GM19043 (cell line): ENCODE results near the gene MEDAG.

Experiments used
- ATAC-seq: cut with Tn5 transposase; IDR thresholded peaks from one replicate; pipeline ENCODE4 v1.9.1; 2021; ENCODE audit warnings: low read depth; ENCODE audit not compliant: unreplicated experiment

The MEDAG gene

DNA sequence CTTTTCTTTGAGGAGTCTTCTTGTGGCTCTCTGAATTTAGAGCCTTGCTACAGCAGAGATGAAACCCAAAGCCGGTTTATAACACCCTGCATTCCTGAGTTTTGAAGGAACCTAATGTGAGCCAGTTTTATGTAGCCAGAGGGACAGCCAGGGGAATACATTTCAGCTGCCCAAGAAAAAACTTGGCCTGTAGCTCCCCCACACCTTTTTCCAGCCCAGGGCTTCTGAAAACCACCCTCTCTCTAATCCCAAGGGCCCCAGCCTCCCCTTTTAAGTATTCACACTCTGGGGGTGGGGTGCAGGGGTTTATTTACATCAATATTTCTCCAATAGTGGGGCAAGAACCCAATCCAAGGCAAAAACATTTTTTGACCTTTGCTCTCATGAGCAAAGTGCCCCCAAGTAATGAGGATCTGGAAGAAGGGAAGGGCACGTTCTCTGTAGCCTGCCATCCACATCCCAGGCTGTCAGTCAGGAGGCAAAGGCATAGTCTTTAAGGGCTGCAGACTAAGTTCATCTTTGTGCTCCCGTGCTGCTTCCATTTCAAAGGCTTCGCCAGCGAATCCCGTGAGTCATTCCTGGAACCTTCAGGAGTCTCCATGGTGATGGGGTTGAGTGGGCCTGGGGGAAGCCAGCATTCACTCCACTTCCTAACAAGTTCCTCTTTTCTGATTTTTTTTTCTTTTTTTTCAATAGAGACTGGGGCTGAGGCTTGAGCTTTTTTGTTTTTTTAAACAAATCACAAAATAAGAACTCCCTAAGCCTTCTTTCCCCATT lies 33.2 kb upstream of the MEDAG start:
- ATAC-seq: no peak

GRCh38 chr13:30873499-30873898 lies 32.6 kb upstream of the MEDAG start:
- no peak for ATAC-seq

DNA sequence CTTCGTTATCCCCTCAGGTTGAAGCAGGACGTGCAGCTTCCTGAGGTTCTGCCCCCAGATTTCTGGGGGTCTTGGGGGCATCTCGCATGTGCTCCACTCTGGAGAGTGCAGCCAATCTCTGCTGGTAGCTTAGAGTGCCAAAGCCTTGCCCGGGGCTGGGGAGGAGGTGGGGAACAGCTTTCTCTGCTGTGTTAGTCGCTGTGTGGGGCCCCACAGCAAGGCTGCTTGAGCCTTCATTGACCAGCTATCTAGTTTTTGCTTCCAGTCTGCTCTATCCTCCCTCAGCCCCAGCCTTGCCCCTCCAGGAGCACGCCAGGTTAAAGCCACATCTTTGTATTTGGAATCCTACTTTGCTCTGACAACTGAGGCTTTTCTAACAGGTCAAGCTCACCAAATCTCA lies 32.0 kb upstream of the MEDAG start:
- ATAC-seq: no peak

DNA sequence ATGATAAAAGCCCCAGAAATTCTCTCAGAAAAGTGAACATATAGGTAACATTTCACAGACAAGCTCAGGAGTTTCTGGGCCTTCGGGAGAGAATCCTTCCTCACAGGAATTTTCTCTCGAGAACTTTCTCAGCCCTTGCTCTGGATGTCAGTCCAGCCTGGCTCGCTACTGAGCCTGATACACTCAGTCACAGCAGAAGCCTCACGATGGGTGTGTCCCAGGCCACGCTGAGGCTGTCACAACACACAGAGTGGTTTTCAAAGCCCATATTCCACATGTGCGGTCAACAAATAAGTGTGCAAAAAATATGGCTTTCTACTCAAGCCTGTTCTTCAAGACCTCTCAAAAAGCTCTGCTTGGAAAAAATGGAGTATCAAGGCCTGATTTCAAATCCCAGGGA lies 31.5 kb upstream of the MEDAG start:
- no peak for ATAC-seq

GRCh38 chr13:30877335-30877734 lies 28.7 kb upstream of the MEDAG start:
- ATAC-seq: no peak

GRCh38 chr13:30880151-30880855 lies 25.8 kb upstream of the MEDAG start:
- no peak for ATAC-seq

DNA sequence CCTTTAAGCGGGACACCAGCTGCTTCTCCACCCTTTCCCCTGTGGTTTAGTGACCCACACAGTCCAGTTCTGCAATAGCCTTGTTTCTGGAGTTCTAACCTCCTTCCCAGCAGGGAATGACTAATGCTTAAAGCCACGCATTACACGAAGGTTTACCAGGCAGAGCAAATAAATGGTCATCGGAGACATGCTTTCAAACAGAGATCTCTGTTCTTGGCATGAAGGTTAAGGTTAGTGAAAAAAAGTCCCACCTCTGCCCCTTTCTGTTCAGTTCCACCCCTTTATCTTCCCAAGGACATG lies 25.3 kb upstream of the MEDAG start:
- no peak for ATAC-seq

- no peak for ATAC-seq
Observed at GRCh38 chr13:30881191-30881651, 24.9 kb upstream of the MEDAG start.

- ATAC-seq: no peak
Observed at GRCh38 chr13:30882026-30882850, 23.8 kb upstream of the MEDAG start.

DNA sequence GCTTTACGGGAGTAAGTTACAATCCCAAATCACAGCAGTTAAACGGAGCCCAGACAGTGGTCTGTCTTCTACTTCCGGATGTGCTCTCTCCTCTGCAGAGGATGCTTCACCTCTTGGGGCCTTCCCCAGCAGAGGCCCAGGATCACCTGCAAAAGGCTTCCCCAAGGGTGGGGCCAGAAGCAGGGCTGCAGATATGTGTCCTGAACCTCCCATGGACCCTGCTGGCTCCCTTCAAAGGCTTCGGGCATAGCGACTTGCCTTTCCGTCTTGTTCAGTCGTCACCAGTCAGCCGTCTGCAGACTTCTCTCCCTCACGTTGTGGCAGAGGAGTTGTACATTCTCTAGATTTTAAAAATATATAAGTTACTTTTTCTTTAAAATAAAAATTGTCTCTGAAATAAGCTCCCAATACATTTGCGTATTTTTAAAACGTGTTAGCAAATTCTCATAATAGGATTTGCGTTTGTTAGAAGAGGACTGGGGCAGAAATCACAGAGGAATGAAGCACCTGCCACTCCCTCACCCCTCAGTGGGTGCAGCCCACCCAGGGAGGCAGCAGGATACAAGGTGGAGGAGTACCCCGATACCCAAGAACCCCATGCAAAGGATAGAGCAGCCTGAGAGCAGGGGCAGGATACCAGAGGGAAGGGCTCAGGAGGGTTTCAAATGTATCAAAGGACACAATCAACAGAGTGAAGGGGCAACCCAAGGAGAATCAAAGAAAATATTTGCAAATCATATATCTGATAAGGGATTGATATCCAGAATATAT lies 22.9 kb upstream of the MEDAG start:
- ATAC-seq: no peak

DNA sequence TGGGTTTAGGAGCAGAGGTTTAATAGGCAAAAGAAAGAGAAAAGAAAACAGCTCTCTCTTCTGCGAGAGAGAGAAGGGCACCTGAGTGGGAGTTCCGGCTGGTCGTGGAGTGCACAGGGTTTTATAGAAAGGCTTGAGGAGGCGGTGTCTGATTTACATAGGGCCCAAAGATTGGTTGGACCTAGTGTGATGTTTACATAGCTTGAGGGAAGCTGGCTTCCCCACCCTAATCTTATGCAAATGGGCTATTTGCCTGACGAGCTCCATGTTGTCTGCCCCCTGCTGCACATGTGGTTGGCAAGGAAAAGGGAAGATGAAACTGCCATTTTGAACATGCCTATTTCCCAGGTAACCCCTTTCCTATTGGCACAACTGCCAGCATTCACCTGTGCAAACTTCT lies 21.5 kb upstream of the MEDAG start:
- ATAC-seq: no peak

DNA sequence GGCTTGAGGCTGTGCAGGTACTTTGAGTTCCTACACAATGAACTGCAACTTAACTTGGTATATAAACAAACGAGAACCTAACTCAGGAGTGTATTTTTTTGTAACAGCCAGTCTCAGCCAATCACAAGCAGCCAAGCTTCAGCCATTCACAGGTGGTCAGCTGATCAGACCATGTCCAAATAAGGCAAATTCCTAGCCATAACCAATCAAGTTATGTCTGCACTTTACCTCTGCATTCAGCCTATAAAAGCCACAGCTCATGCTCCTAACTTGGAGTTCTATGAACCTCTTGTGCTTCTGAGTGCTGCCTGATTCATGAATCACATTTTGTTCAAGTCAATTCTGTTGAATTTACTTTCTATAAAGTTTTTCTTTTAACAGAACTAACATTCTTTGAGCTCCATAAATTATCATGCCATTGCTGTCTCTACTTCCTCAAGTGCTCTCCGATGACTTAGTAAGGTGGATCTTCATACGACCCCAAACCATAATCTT lies 16.8 kb upstream of the MEDAG start:
- ATAC-seq: no peak

DNA sequence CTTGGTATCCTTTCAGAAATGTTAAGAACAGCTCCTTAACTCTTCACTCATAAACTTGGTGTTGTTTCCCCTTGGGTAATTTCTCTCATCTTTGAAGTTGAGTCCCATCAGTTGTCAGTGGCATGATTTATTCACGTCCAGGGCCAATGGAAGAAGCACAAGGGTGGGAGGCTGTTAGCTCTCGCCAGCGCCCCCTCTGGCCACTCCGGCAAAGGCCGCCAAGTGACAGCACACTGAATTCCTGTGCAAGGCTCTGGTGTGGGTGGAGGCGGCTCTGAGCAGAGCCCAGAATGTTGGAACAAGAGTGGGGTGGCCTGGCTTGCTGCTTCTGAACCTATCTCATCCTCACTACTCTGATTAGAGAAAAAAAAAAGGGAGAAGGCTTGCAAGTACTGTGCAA lies 13.1 kb upstream of the MEDAG start:
- ATAC-seq: no peak

DNA sequence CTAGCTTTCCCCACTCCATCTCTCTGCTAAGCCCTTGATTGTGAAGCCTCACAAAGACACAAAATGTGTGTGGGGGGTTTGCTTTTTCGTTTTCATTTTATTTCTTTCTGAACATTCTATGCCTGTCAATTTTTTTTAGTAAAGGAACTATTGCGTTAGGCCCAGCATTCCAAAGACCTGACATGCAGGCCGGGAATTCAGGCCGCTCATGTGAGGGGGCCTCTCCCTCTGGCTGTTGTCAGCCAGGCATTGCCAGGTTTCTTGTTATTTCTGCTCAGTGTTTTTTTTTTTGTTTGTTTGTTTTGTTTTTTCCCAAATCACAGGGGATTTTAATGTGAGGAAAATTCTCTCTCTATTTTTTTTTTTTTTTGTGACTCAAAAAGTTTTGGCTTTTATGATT lies 10.3 kb upstream of the MEDAG start:
- ATAC-seq: no peak

GRCh38 chr13:30898070-30898469 lies 8.0 kb upstream of the MEDAG start:
- no peak for ATAC-seq

GRCh38 chr13:30898678-30899241 lies 7.3 kb upstream of the MEDAG start:
- ATAC-seq: no peak

GRCh38 chr13:30900436-30900835 lies 5.6 kb upstream of the MEDAG start:
- ATAC-seq: no peak

- ATAC-seq: no peak
Observed at GRCh38 chr13:30900952-30901749, 4.9 kb upstream of the MEDAG start.

- no peak for ATAC-seq
Observed at GRCh38 chr13:30904043-30904442, 2.0 kb upstream of the MEDAG start.
